Pancreas (tissue), 10 donors: ENCODE measurements around the gene PERM1. TPM values are rescaled to one million over a fixed set of nuclear protein-coding genes. Genes with fewer than 3 reads are reported as not detected.

Source experiments
- ATAC-seq, 4 donors: fragments of 200-7000 bp; cut with Tn5 transposase; one replicate each; pipeline versions ENCODE4 v1.8.0 to v1.9.1; 2020; ENCODE audit warnings: mild to moderate bottlenecking in 4 of 4, moderate library complexity in 4 of 4
- DNase-seq, 6 donors: peaks; one replicate each; pipeline ENCODE4 v3.0.0-alpha.2; 2020
- FAIRE-seq: peaks from 2 replicates; lab custom pipeline; 2012; peaks lifted over from hg19 to GRCh38; lab: Jason Lieb, UNC
- H3K27ac ChIP-seq, 4 donors: fragments of 200-600 bp; sonication (generic); 1 replicate in 3 of 4; 2 replicates in 1 of 4; pipeline versions ENCODE4 v1.5.0 to v1.8.0; 2020
- H3K27me3 ChIP-seq, 4 donors: fragments of 200-600 bp; one replicate each; pipeline ENCODE4 v1.8.0; 2021
- H3K36me3 ChIP-seq, 3 donors: fragments of 200-600 bp; sonication (generic) in 1 of 3; one replicate each; pipeline versions ENCODE4 v1.5.0 to v1.8.0; 2020 to 2021
- H3K4me1 ChIP-seq, 3 donors: fragments of 200-600 bp; one replicate each; pipeline ENCODE4 v1.8.0; 2021
- H3K4me3 ChIP-seq, 4 donors: fragments of 200-600 bp; sonication (generic) in 2 of 4; one replicate each; pipeline versions ENCODE4 v1.5.0 to v1.8.0; 2020 to 2021
- H3K9me3 ChIP-seq, 4 donors: fragments of 200-600 bp; one replicate each; pipeline ENCODE4 v1.8.0; 2021
- CTCF ChIP-seq, 4 donors: fragments of 200-600 bp; sonication (generic) in 3 of 4; IDR thresholded peaks; one replicate each; pipeline versions ENCODE4 v1.5.0 to v1.8.0; 2021; ENCODE audit warnings: antibody characterized with exemption in 4 of 4
- WGBS, 2 donors: extraction: QIAGEN DNeasy Blood & Tissue Kit; methylation state at CpG; one replicate each; pipeline ENCODE4 v1.1.7; 2013; 5-methylcytosine and 5-hydroxymethylcytosine counted together
- intact Hi-C, 3 donors: fragments of 100-400 bp; cut with DNase I; formaldehyde crosslinking; loops; one replicate each; pipeline versions ENCODE4 v1.11.1 to v1.14.2; 2022
- polyA plus RNA-seq, 2 donors: library from polyadenylated mRNA; stranded (reverse); fragments of 200-250 nt; gene quantifications; one replicate each; pipeline ENCODE4 v1.2.3, GENCODE V29; 2013
- total RNA-seq, 6 donors: library from RNA; stranded (reverse); fragmentation: NEBNext Ultra II Directional in 4 of 6; extraction: Animal tissue kit (Norgen Biotek cat#: 25700) in 4 of 6; gene quantifications; one replicate each; pipeline versions ENCODE4 v1.2.1 to v1.2.4, GENCODE V29; 2021 to 2023
- donor health status: healthy with polysubstance abuse.
- donor health status: DM: no; HTN: no; CAD: no; lungs with moderate emphysema.
- donor health status: DM: no; HTN: no; CAD: no.
- donor health status: control.
- donor health status: control.
- donor health status: Bipolar disorder and iron deficiency.
- donor health status: DM: yes; HTN: yes; CAD: no.
- donor health status: DM: no; HTN: no; CAD: no.
- donor health status: DM: no; HTN: no; CAD: no.
- donor health status: DM: yes; HTN: yes; CAD: no.

The PERM1 gene
- total and polyA plus RNA-seq, 8 donors, result 0.04 to 0.35 (median 0.24) TPM; not detected in 4

- Histone ChIP-seq H3K4me3 (no peak overlapping the region), H3K27me3 (peaks cover 0 to 14% (median 0%) of the 10 kb centered on the region in 4 donors), H3K4me1 (peaks cover 0 to 4% (median 3%) of the 10 kb centered on the region in 3 donors), H3K9me3 (no peaks in the 10 kb centered on the region), H3K36me3 (no peaks in the 10 kb centered on the region), H3K27ac (no peak overlapping the region)
- DNase-seq (no peak), FAIRE-seq (no peak), ATAC-seq (no peak)
- TF ChIP-seq CTCF (IDR thresholded peaks at IDR 0.05), result no peak
- 30 to 44% methylated on average over 9 of the region's 9 CpGs for WGBS, 2 donors
- intact Hi-C loops, result no loop called here
These were observed 54.7 kb downstream of the PERM1 start for GRCh38 chr1:927234-927633.

GRCh38 chr1:925561-926421 lies 56.1 kb downstream of the PERM1 start:
- ATAC-seq (peak in 1 of 4 donors; percentile 15), FAIRE-seq (no peak), DNase-seq (peak in 1 of 6 donors; percentile 44)
- Histone ChIP-seq H3K36me3 (no peaks in the 10 kb centered on the region), H3K4me3 (peak overlapping the region in 2 of 4 donors; percentile 13 to 45), H3K4me1 (peaks cover 0 to 10% (median 3%) of the 10 kb centered on the region in 3 donors), H3K27ac (no peak overlapping the region), H3K27me3 (peaks cover 0 to 14% (median 0%) of the 10 kb centered on the region in 4 donors), H3K9me3 (no peaks in the 10 kb centered on the region)
- 4 to 6% methylated on average over 40 to 65 of the region's 65 CpGs for WGBS, 2 donors
- no peak for TF ChIP-seq CTCF (IDR thresholded peaks at IDR 0.05)
- intact Hi-C loops, result no loop called here

Other genes starting within 250 kb of the PERM1 start
- gene SAMD11, start 58.2 kb downstream of the PERM1 start, total RNA-seq, result 1 to 10 TPM in 5 of 6 donors, under 1 TPM in 1; 0.19 to 8.2 (median 2.0) TPM
- 10 to 100 TPM in 1 of 2 donors, 1 to 10 TPM in 1; 7.6 to 23.7 TPM for gene SAMD11, start 58.2 kb downstream of the PERM1 start, polyA plus RNA-seq
- gene NOC2L, start 22.8 kb downstream of the PERM1 start, total RNA-seq, result 10 to 100 TPM; 23.3 to 43.9 (median 30.7) TPM
- gene NOC2L, start 22.8 kb downstream of the PERM1 start, polyA plus RNA-seq, result 10 to 100 TPM; 79.3 to 86.5 TPM
- 10 to 100 TPM in 1 of 6 donors, 1 to 10 TPM in 5; 3.1 to 12.0 (median 5.9) TPM for gene KLHL17, start 21.5 kb downstream of the PERM1 start, total RNA-seq
- gene KLHL17, start 21.5 kb downstream of the PERM1 start, polyA plus RNA-seq, result 10 to 100 TPM; 22.7 to 24.1 TPM
- 1 to 10 TPM in 2 of 6 donors, under 1 TPM in 4; 0.16 to 1.5 (median 0.40) TPM for gene PLEKHN1, start 15.6 kb downstream of the PERM1 start, total RNA-seq
- 1 to 10 TPM in 1 of 2 donors, under 1 TPM in 1; 0.52 to 2.8 TPM for gene PLEKHN1, start 15.6 kb downstream of the PERM1 start, polyA plus RNA-seq
- gene HES4, start 18.0 kb upstream of the PERM1 start, total RNA-seq, result 10 to 100 TPM; 13.2 to 29.4 (median 21.3) TPM
- gene HES4, start 18.0 kb upstream of the PERM1 start, polyA plus RNA-seq, result 10 to 100 TPM; 31.9 to 46.4 TPM
- 10 to 100 TPM in 2 of 6 donors, 1 to 10 TPM in 4; 4.3 to 19.4 (median 6.6) TPM for gene ISG15, start 31.4 kb upstream of the PERM1 start, total RNA-seq
- 10 to 100 TPM; 25.9 to 45.0 TPM for gene ISG15, start 31.4 kb upstream of the PERM1 start, polyA plus RNA-seq
- 100 to 1,000 TPM in 1 of 6 donors, 10 to 100 TPM in 5; 40.5 to 107 (median 64.0) TPM for gene AGRN, start 38.0 kb upstream of the PERM1 start, total RNA-seq
- gene AGRN, start 38.0 kb upstream of the PERM1 start, polyA plus RNA-seq, result 100 to 1,000 TPM in 1 of 2 donors, 10 to 100 TPM in 1; 94.7 to 166 TPM
- gene RNF223, start 92.2 kb upstream of the PERM1 start, total RNA-seq, result under 1 TPM in 4 of 6 donors, not detected in 2; 0.12 to 0.37 (median 0.16) TPM
- under 1 TPM; 0.05 to 0.34 TPM for gene RNF223, start 92.2 kb upstream of the PERM1 start, polyA plus RNA-seq
- 1 to 10 TPM; 3.0 to 6.7 (median 4.0) TPM for gene C1orf159, start 134.0 kb upstream of the PERM1 start, total RNA-seq
- gene C1orf159, start 134.0 kb upstream of the PERM1 start, polyA plus RNA-seq, result 10 to 100 TPM; 20.9 to 30.7 TPM
- gene TTLL10, start 191.8 kb upstream of the PERM1 start, total RNA-seq, result under 1 TPM in 5 of 6 donors, not detected in 1; 0.20 to 0.51 (median 0.38) TPM
- gene TTLL10, start 191.8 kb upstream of the PERM1 start, polyA plus RNA-seq, result 1 to 10 TPM; 1.0 to 1.6 TPM
- gene TNFRSF18, start 224.5 kb upstream of the PERM1 start, total RNA-seq, result under 1 TPM in 3 of 6 donors, not detected in 3; 0.32 to 0.34 (median 0.34) TPM
- 1 to 10 TPM; 1.1 to 1.2 TPM for gene TNFRSF18, start 224.5 kb upstream of the PERM1 start, polyA plus RNA-seq
- 1 to 10 TPM in 3 of 6 donors, under 1 TPM in 3; 0.26 to 1.6 (median 0.86) TPM for gene TNFRSF4, start 232.1 kb upstream of the PERM1 start, total RNA-seq
- gene TNFRSF4, start 232.1 kb upstream of the PERM1 start, polyA plus RNA-seq, result 1 to 10 TPM; 2.8 to 5.0 TPM
- gene SDF4, start 249.9 kb upstream of the PERM1 start, total RNA-seq, result 10 to 100 TPM; 68.3 to 99.4 (median 74.2) TPM
- 10 to 100 TPM; 74.0 to 96.6 TPM for gene SDF4, start 249.9 kb upstream of the PERM1 start, polyA plus RNA-seq